ENCODE measurements around the gene MAGT1.
"Not testable (repeated sequence)": the region's sequence is repeated elsewhere in the genome, so short reads cannot be mapped to it uniquely, and the experiment has no call there.

Gene MAGT1

GRCh38 chrX:77831544-77831943 is 63.7 kb downstream of the MAGT1 start:
- not testable (repeated sequence) for DNase-seq (ENCODE audit: low spot score)

DNA sequence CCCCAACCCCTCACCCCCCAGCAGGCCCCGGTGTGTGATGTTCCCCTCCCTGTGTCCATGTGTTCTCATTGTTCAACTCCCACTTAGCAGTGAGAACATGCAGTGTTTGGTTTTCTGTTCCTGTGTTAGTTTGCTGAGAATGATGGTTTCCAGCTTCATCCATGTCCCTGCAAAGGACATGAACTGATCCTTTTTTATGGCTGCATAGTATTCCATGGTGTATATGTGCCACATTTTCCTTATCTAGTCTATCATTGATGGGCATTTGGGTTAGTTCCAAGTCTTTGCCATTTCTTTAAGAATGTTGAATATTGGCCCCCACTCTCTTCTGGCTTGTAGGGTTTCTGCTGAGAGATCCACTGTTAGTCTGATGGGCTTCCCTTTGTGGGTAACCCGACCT is 73.2 kb downstream of the MAGT1 start:
- not testable (repeated sequence) for DNase-seq (ENCODE audit: low spot score)

DNA sequence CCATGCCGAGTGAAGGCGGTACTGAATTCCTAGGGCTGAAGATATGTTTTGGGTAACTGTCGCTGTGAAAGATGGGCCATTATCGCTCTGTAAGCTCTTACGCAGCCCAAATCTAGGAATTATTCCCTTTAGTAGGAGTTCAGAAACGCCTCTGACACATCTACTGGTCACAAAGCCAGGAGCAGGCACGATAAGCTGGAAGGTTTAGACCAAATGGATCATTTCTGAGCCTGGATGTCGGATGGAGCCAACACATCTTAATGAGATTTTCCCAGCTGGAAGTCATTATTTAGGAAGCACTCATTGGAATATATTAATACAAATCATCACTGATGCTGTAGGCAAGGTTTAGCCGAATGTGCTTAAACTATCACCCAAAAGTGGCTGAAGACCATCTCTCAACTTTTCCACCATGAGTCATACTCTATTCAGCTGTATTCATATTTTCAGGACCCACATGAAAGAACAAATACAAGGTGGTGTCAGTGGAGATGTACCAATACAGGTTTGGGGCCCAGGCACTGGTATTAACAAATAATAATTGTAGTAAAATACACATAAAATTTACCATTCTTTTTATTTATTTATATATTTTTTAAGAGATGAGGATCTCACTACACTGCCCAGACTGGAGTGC is 75.0 kb downstream of the MAGT1 start:
- DNase-seq (ENCODE audit: low spot score): no peak

GRCh38 chrX:77814210-77814609 is 81.0 kb downstream of the MAGT1 start:
- DNase-seq (ENCODE audit: low spot score): no peak

- no peak for DNase-seq (ENCODE audit: low spot score)
These were observed 93.0 kb downstream of the MAGT1 start for GRCh38 chrX:77802201-77802600.

DNA sequence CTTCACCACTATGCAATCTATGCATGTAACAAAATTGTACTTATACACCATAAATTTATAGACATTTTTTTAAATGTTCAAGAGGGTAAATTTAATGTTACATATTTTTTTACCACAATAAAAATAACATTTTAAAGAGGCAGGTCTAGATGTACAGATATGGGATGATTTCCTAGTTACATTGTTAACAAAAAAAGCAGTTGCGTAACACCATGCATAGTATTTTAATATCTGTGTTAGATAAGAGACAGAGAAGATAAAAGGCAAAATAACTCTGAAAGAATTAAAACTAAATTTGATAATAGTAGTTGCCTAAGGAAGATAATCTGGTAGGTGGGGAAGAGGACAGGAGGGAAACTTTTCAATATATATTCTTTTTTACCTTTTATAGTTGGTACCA is 100.1 kb downstream of the MAGT1 start:
- no peak for DNase-seq (ENCODE audit: low spot score)

GRCh38 chrX:77793946-77794345 is 101.3 kb downstream of the MAGT1 start:
- DNase-seq (ENCODE audit: low spot score): no peak

GRCh38 chrX:77788050-77788449 is 107.2 kb downstream of the MAGT1 start:
- peak; percentile 66 for DNase-seq (ENCODE audit: low spot score)

DNA sequence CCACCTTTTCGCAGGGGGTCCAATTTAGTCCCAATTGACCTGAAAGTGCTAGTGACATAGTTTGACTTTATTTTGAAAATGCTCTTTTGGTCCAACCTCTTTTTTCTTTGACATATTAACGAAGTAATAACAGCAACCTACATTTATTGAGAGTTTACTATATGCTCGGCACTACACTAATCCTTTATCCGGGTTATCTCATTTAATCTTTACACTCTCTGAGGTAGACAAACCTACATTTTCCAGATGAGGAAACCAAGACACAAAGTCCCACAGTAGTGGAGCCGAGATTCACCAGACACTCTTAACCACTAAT is 108.9 kb downstream of the MAGT1 start:
- DNase-seq (ENCODE audit: low spot score): no peak

- DNase-seq (ENCODE audit: low spot score): peak; percentile 80
These were observed 109.5 kb downstream of the MAGT1 start, which contains the start of gene ATRX for GRCh38 chrX:77785486-77786364. Gene ATRX (minus strand): TSS chrX:77786216. CDS start chrX:77786001, 215 bp downstream.

DNA sequence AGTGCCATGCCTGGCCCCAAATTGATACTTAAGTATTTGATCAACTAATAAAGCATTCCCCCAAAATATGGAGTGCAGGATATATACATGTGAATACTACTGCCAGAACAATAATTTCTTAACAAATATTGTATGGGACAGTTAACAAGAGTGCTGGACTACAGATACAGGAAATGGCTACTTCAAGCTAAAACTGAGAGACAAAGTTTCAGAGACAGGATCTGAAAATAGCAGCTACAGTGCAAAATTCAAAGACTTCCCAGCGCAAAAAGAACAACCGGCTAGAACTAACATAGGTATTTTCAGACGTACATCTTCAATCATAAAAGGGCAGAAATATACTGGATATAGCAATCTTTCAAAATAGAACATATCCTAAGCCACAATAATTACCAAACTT is 115.5 kb downstream of the MAGT1 start:
- no peak for DNase-seq (ENCODE audit: low spot score)

GRCh38 chrX:77776659-77777058 is 118.6 kb downstream of the MAGT1 start:
- DNase-seq (ENCODE audit: low spot score): no peak

Measured in hematopoietic multipotent progenitor cell treated with erythropoietin and hydrocortisone succinate and interleukin-3 and kit ligand, for 15 days (in vitro differentiated cells).